ENCODE data around the gene TSPAN17. TPM values are rescaled to one million over a fixed set of nuclear protein-coding genes. Genes with fewer than 3 reads are reported as not detected.

TSPAN17 gene
- polyA plus RNA-seq, 1 experiment, result 65.8 TPM

DNA sequence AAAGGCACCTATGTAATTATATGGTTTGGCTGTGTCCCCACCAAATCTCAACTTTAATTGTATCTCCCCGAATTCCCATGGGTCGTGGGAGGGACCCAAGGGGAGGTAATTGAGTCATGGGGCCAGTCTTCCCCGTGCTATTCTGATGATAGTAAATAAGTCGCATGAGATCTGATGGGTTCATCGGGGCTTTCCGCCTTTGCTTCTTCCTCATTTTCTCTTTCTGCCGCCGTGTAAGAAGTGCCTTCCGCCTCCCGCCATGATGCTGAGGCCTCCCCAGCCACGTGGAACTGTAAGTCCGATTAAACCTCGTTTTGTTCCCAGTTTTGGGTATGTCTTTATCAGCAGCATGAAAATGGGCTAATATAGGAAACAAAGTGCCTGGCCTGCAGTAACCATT lies 56.6 kb downstream of the TSPAN17 start:
- H3K4me3 ChIP-seq (ENCODE audit: low read depth, low read length), result no peak overlapping the region
- H3K27me3 ChIP-seq (ENCODE audit: control insufficient read depth, insufficient read depth, low read length), result peaks cover 11% of the 10 kb centered on the region
- DNase-seq (ENCODE audit: low read depth), result no peak
- no peak for TF ChIP-seq CTCF (IDR thresholded peaks at IDR 0.05; ENCODE audit: insufficient read depth, low read depth, low read length)
- no peaks in the 10 kb centered on the region for H3K36me3 ChIP-seq (ENCODE audit: control insufficient read depth, insufficient read depth, low read length)
- ChIA-PET POLR2A (no interaction called here), CTCF (no interaction called here)

- ChIA-PET CTCF (no interaction called here), POLR2A (no interaction called here)
- no peaks in the 10 kb centered on the region for H3K36me3 ChIP-seq (ENCODE audit: control insufficient read depth, insufficient read depth, low read length)
- TF ChIP-seq CTCF (IDR thresholded peaks at IDR 0.05; ENCODE audit: insufficient read depth, low read depth, low read length), result no peak
- H3K4me3 ChIP-seq (ENCODE audit: low read depth, low read length), result no peak overlapping the region
- H3K27me3 ChIP-seq (ENCODE audit: control insufficient read depth, insufficient read depth, low read length), result peaks cover 10% of the 10 kb centered on the region
- DNase-seq (ENCODE audit: low read depth), result no peak
Observed at GRCh38 chr5:176704355-176704754, 57.1 kb downstream of the TSPAN17 start.

DNA sequence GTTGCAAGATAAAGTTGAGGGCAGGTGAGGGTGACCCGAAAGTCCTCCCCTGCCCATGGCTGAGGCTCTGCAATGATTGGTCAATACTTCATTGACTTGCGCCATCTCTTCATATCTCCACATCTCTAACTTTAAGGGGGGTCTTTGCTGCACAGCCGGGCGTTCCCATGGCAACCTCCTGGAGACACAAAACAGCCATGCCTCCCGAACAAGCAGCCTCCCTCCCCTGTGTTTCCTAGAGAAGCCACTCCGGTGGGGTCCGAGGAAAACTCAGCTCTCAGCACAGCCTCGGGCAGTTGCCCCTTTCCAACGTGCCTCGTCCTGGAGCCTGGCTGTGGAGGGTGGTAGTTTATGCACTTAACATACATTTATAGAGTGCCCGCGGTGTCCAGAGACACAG lies 57.5 kb downstream of the TSPAN17 start:
- CTCF ChIA-PET, result no interaction called here
- no peak for DNase-seq (ENCODE audit: low read depth)
- POLR2A ChIA-PET, result no interaction called here

More for the DNA sequence above, 57.5 kb downstream of the TSPAN17 start:
- Histone ChIP-seq H3K27me3 (ENCODE audit: control insufficient read depth, insufficient read depth, low read length) (peaks cover 13% of the 10 kb centered on the region), H3K36me3 (ENCODE audit: control insufficient read depth, insufficient read depth, low read length) (no peaks in the 10 kb centered on the region), H3K4me3 (ENCODE audit: low read depth, low read length) (no peak overlapping the region)
- no peak for TF ChIP-seq CTCF (IDR thresholded peaks at IDR 0.05; ENCODE audit: insufficient read depth, low read depth, low read length)

Small RNAs within 50 kb of the gene (small RNA-seq; reads per million reads assigned to genes)
- gene MIR4281 (ENCODE audit: insufficient read length, low read depth, low replicate concordance), result not detected

Other genes starting within 250 kb of the TSPAN17 start
- gene CLTB, start 230.9 kb upstream of the TSPAN17 start, polyA plus RNA-seq (2011; rRNA removed), result 122 and 141 TPM in 2 replicates
- 36.9 and 52.2 TPM in 2 replicates for gene FAF2, start 199.1 kb upstream of the TSPAN17 start, polyA plus RNA-seq (2011; rRNA removed)
- gene RNF44, start 110.1 kb upstream of the TSPAN17 start, polyA plus RNA-seq (2011; rRNA removed), result 3.1 and 6.0 TPM in 2 replicates
- gene CDHR2, start 98.1 kb upstream of the TSPAN17 start, polyA plus RNA-seq (2011; rRNA removed), result not detected in 2 replicates
- 1.9 and 2.4 TPM in 2 replicates for gene GPRIN1, start 37.3 kb upstream of the TSPAN17 start, polyA plus RNA-seq (2011; rRNA removed)
- gene SNCB, start 16.9 kb upstream of the TSPAN17 start, polyA plus RNA-seq (2011; rRNA removed), result not detected in 2 replicates
- gene EIF4E1B, start 16.8 kb upstream of the TSPAN17 start, polyA plus RNA-seq (2011; rRNA removed), result not detected in 2 replicates
- gene UNC5A, start 163.1 kb downstream of the TSPAN17 start, polyA plus RNA-seq (2011; rRNA removed), result not detected in 2 replicates